HG03196 (cell line): Measurements from ENCODE around the gene SHISAL1.

ENCODE experiments used
- ATAC-seq: cut with Tn5 transposase; IDR thresholded peaks from one replicate; pipeline ENCODE4 v1.9.1; 2021; ENCODE audit not compliant: unreplicated experiment

SHISAL1 gene

GRCh38 chr22:44196241-44196640 is 116.5 kb downstream of the SHISAL1 start:
- ATAC-seq: no peak

- no peak for ATAC-seq
These were observed 117.4 kb downstream of the SHISAL1 start for GRCh38 chr22:44195189-44195871.

- ATAC-seq: no peak
These were observed 118.2 kb downstream of the SHISAL1 start for GRCh38 chr22:44194569-44194968.
